Measurements from ENCODE around the gene SSR1.

The SSR1 gene

GRCh38 chr6:7251646-7252260, 61.2 kb downstream of the SSR1 start:
- TF ChIP-seq GATA2 (IDR thresholded peaks at IDR 0.05; ENCODE audit: low read depth, low read length) (no peak), GATA3 (IDR thresholded peaks at IDR 0.05; ENCODE audit: low read depth, low read length) (no peak)

GRCh38 chr6:7250812-7251211, 62.2 kb downstream of the SSR1 start:
- no peak for TF ChIP-seq GATA3 (IDR thresholded peaks at IDR 0.05; ENCODE audit: low read depth, low read length)
- TF ChIP-seq GATA2 (IDR thresholded peaks at IDR 0.05; ENCODE audit: low read depth, low read length): no peak

- TF ChIP-seq GATA3 (IDR thresholded peaks at IDR 0.05; ENCODE audit: low read depth, low read length) (no peak), GATA2 (IDR thresholded peaks at IDR 0.05; ENCODE audit: low read depth, low read length) (no peak)
Observed at GRCh38 chr6:7249946-7250643, 62.9 kb downstream of the SSR1 start.

GRCh38 chr6:7249391-7249790, 63.6 kb downstream of the SSR1 start:
- TF ChIP-seq GATA2 (IDR thresholded peaks at IDR 0.05; ENCODE audit: low read depth, low read length): no peak
- TF ChIP-seq GATA3 (IDR thresholded peaks at IDR 0.05; ENCODE audit: low read depth, low read length): no peak

DNA sequence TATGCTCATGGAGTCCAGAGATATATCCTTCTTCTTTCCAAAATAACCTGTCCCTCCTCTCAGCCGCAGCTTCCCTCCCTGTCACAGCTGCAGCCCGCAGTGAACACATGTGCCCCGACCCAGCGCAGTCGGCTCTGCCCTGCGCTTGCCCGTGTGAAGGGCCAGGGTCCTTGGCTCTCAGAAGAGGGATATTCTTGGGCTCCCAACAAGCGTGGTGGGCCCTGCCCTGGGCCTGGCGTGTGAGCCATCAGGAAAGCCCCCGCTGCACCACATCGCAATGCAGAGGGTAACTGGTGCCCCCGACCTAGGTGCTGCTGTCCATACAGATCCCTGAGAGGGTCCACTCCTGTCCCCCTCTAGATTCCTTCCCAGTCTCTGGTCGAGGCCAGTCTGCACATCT, 65.2 kb downstream of the SSR1 start:
- TF ChIP-seq GATA2 (IDR thresholded peaks at IDR 0.05; ENCODE audit: low read depth, low read length) (no peak), GATA3 (IDR thresholded peaks at IDR 0.05; ENCODE audit: low read depth, low read length) (no peak)

DNA sequence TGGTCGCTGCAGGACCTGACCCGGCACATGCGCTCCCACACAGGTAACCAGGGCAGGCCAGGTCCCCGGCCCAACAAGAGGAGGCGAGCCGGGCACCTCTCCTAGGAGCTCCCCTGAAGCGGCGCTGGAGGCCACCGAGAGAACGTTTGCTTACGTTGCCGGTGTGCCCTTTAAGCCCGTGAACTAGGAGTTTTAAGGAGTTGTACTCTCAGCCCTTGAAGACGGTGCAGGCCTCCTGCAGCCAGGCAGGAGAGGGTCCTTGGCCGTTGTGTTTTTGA, 65.9 kb downstream of the SSR1 start:
- TF ChIP-seq GATA2 (IDR thresholded peaks at IDR 0.05; ENCODE audit: low read depth, low read length) (no peak), GATA3 (IDR thresholded peaks at IDR 0.05; ENCODE audit: low read depth, low read length) (no peak)

DNA sequence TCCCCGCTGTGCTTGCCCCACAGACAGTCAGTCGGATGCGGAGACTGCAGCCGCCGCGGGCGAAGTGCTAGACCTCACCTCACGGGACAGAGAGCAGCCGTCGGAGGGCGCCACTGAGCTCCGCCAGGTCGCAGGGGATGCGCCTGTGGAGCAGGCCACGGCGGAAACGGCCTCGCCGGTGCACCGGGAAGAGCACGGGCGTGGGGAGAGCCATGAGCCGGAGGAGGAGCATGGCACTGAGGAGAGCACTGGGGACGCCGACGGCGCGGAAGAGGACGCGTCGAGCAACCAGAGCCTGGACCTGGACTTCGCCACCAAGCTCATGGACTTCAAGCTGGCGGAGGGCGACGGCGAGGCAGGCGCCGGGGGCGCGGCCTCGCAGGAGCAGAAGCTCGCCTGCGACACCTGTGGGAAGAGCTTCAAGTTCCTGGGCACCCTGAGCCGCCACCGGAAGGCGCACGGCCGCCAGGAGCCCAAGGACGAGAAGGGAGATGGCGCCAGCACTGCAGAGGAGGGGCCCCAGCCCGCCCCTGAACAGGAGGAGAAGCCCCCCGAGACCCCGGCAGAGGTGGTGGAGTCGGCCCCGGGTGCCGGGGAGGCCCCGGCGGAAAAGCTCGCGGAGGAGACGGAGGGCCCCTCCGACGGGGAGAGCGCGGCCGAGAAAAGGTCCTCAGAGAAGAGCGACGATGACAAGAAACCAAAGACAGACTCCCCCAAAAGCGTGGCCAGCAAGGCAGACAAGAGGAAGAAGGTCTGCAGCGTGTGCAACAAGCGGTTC, 66.4 kb downstream of the SSR1 start:
- no peak for TF ChIP-seq GATA2 (IDR thresholded peaks at IDR 0.05; ENCODE audit: low read depth, low read length)
- TF ChIP-seq GATA3 (IDR thresholded peaks at IDR 0.05; ENCODE audit: low read depth, low read length): no peak

DNA sequence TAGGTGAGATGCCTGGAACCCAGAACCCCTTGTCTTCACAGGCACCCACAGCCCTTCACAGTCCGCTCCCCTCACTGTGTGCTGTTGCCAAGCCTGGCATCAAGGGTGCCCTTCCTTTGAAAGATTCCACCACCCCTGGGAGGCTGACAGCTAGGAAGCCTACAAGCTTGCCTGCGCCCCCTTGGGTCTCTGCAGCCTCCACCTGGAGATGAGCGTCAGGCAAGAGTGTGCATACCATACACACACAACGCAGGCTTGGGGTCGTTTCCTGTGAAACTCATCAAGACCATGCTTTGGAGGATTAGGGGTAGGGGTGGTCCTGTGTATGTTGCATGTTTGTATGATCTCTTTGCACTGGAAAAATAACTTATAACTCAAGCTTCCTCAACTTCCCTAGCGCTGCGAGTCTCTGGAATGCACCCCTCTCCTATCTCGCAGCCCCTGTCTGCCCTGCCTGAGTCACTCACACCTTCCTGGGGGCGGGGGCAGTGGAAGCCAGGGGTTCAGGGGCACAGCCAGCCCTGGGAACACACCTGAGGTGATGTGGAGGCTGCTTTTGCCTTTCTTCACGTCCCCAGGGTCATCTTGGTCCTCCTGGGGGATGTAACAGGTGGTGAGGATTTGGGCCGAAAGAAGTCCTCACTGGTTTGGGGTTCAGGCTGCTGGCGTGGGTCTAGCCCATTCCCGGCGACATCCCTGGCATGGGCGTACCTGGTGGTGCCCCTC, 67.2 kb downstream of the SSR1 start:
- TF ChIP-seq GATA2 (IDR thresholded peaks at IDR 0.05; ENCODE audit: low read depth, low read length) (no peak), GATA3 (IDR thresholded peaks at IDR 0.05; ENCODE audit: low read depth, low read length) (no peak)

DNA sequence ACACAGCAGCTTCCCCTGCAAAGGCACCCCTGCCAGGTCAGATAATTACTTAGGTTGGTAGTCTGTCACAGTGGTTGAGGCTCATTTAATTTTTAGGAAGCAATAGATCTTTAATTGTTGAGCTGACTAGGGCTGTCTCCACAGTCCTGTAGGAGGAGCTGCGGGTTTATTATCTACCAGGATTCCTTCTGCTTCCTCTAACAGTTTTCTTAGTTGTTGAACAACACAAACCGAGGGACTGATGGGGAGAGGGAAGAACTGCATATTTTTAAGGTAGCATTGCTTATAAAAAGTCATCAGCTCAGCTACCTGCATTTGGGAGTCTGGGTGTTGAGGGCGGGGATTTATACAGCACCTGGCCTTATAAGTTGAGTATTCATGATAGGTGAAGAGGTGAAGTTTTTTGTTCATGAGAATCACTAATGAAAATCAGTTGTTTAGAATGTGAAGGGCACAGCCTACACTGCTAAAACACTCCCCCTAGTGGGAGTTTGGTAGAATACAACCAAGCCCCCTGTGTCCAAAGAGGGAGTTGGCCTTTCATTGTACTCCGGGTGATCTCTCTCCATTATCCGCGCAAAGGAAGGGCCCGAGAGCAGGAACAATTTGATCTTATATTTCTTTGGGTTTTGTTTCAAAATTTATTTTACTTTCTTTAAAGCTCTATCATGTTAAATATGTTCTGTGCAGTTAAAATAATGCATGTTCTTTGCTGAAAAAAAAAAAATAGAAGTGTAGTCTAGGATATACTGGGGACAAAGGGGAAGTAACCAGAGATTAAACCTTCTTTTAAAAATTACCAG, 69.6 kb downstream of the SSR1 start:
- TF ChIP-seq GATA3 (IDR thresholded peaks at IDR 0.05; ENCODE audit: low read depth, low read length) (no peak), GATA2 (IDR thresholded peaks at IDR 0.05; ENCODE audit: low read depth, low read length) (no peak)

GRCh38 chr6:7242835-7243178, 70.2 kb downstream of the SSR1 start:
- no peak for TF ChIP-seq GATA2 (IDR thresholded peaks at IDR 0.05; ENCODE audit: low read depth, low read length)

DNA sequence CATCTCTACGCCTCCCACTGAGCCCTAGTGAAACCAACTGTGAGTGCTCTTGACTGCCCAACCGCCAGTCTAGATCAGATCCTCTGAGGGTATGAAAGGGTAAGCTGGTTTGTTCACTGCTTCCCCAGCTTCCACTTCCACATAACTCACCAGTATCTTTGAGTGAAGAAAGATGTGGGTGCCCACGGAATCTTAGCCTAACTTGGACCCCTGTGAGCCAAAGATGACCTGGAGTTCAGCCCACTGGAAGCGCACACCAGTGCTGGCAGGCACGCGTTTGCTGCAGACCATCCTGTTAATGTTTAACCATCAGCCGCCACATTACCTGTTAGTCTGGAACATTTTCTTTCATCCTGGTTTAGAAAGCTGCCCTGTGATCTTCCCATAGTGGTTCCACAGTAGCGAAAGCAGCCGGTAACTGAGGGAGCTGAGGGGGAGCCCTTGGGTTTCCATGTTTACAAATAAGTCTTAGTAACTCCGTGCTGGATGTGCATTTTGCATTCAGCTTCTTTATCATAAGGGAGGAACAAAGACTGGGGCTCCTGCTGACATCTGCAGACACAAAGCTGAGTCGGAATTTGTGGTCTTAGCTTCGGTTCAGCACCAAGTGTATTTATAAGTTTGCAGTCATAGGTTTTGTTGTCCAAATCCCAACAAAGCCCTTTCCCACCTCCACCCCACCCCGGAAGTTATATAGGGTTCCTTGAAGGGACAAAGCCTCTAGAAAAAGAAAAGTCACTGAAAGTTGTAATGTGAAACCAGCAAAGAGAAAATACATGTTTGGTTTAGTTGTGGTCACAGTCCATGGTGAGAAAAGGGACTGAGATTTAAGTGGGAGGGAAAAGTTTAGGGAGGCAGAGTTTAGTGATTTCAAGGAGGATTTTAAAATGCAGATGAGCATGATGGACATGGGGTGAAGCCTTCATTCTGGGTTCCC, 71.0 kb downstream of the SSR1 start:
- TF ChIP-seq GATA2 (IDR thresholded peaks at IDR 0.05; ENCODE audit: low read depth, low read length) (no peak), GATA3 (IDR thresholded peaks at IDR 0.05; ENCODE audit: low read depth, low read length) (no peak)

DNA sequence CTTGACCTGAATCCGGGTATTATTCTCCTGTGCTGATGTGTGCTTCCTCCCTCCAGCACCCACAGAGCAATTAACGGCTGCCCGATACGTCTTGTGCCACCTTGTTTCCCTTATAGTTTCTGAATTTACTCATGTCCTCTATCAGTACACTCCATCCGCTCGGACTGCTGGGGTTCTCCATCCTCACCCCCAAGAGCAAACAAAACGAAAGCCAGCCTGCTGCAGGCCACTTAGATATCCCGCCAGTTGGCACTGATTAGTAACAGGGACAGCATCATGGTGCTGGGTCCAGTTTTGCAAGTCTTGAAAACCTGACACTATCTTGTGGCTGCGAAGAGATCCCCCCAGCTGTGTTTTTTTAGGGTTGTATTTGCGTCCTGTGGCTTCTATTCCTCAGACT, 71.8 kb downstream of the SSR1 start:
- TF ChIP-seq GATA3 (IDR thresholded peaks at IDR 0.05; ENCODE audit: low read depth, low read length): no peak

GRCh38 chr6:7240351-7240750, 72.6 kb downstream of the SSR1 start:
- no peak for TF ChIP-seq GATA2 (IDR thresholded peaks at IDR 0.05; ENCODE audit: low read depth, low read length)
